ENCODE measurements around the gene CXCL12.

- TF ChIP-seq MXI1 (IDR thresholded peaks at IDR 0.05; ENCODE audit: low read depth, low read length) (no peak), EP300 (IDR thresholded peaks at IDR 0.05; ENCODE audit: borderline replicate concordance in 1 of 2, low read depth in 1 of 2, low read length in 1 of 2) (no peak), GABPA (IDR thresholded peaks at IDR 0.05; ENCODE audit: low read depth) (no peak), NRF1 (IDR thresholded peaks at IDR 0.05; ENCODE audit: low read depth, low read length) (no peak), RFX5 (IDR thresholded peaks at IDR 0.05; ENCODE audit: low read length) (no peak), FOXJ3 (CRISPR knock-in tag; IDR thresholded peaks at IDR 0.05) (no peak), POLR2AphosphoS5 (IDR thresholded peaks at IDR 0.05; ENCODE audit: low read depth, low read length) (no peak), ELF1 (IDR thresholded peaks at IDR 0.05) (no peak), TAF1 (IDR thresholded peaks at IDR 0.05; ENCODE audit: borderline replicate concordance, low read depth, low read length) (no peak)
- TF ChIP-seq, protein P1, sequence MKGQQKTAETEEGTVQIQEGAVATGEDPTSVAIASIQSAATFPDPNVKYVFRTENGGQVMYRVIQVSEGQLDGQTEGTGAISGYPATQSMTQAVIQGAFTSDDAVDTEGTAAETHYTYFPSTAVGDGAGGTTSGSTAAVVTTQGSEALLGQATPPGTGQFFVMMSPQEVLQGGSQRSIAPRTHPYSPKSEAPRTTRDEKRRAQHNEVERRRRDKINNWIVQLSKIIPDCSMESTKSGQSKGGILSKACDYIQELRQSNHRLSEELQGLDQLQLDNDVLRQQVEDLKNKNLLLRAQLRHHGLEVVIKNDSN (IDR thresholded peaks at IDR 0.05; ENCODE audit: borderline replicate concordance, low read depth), result no peak
- TF ChIP-seq, protein P2, sequence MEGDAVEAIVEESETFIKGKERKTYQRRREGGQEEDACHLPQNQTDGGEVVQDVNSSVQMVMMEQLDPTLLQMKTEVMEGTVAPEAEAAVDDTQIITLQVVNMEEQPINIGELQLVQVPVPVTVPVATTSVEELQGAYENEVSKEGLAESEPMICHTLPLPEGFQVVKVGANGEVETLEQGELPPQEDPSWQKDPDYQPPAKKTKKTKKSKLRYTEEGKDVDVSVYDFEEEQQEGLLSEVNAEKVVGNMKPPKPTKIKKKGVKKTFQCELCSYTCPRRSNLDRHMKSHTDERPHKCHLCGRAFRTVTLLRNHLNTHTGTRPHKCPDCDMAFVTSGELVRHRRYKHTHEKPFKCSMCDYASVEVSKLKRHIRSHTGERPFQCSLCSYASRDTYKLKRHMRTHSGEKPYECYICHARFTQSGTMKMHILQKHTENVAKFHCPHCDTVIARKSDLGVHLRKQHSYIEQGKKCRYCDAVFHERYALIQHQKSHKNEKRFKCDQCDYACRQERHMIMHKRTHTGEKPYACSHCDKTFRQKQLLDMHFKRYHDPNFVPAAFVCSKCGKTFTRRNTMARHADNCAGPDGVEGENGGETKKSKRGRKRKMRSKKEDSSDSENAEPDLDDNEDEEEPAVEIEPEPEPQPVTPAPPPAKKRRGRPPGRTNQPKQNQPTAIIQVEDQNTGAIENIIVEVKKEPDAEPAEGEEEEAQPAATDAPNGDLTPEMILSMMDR (IDR thresholded peaks at IDR 0.05), result no peak
- TF ChIP-seq, protein P3, sequence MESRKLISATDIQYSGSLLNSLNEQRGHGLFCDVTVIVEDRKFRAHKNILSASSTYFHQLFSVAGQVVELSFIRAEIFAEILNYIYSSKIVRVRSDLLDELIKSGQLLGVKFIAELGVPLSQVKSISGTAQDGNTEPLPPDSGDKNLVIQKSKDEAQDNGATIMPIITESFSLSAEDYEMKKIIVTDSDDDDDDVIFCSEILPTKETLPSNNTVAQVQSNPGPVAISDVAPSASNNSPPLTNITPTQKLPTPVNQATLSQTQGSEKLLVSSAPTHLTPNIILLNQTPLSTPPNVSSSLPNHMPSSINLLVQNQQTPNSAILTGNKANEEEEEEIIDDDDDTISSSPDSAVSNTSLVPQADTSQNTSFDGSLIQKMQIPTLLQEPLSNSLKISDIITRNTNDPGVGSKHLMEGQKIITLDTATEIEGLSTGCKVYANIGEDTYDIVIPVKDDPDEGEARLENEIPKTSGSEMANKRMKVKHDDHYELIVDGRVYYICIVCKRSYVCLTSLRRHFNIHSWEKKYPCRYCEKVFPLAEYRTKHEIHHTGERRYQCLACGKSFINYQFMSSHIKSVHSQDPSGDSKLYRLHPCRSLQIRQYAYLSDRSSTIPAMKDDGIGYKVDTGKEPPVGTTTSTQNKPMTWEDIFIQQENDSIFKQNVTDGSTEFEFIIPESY (IDR thresholded peaks at IDR 0.05; ENCODE audit: borderline replicate concordance, low read depth), result no peak
- TF ChIP-seq, protein P4, sequence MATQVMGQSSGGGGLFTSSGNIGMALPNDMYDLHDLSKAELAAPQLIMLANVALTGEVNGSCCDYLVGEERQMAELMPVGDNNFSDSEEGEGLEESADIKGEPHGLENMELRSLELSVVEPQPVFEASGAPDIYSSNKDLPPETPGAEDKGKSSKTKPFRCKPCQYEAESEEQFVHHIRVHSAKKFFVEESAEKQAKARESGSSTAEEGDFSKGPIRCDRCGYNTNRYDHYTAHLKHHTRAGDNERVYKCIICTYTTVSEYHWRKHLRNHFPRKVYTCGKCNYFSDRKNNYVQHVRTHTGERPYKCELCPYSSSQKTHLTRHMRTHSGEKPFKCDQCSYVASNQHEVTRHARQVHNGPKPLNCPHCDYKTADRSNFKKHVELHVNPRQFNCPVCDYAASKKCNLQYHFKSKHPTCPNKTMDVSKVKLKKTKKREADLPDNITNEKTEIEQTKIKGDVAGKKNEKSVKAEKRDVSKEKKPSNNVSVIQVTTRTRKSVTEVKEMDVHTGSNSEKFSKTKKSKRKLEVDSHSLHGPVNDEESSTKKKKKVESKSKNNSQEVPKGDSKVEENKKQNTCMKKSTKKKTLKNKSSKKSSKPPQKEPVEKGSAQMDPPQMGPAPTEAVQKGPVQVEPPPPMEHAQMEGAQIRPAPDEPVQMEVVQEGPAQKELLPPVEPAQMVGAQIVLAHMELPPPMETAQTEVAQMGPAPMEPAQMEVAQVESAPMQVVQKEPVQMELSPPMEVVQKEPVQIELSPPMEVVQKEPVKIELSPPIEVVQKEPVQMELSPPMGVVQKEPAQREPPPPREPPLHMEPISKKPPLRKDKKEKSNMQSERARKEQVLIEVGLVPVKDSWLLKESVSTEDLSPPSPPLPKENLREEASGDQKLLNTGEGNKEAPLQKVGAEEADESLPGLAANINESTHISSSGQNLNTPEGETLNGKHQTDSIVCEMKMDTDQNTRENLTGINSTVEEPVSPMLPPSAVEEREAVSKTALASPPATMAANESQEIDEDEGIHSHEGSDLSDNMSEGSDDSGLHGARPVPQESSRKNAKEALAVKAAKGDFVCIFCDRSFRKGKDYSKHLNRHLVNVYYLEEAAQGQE (IDR thresholded peaks at IDR 0.05; ENCODE audit: low read depth, low read length), result no peak
- TF ChIP-seq, protein P5, sequence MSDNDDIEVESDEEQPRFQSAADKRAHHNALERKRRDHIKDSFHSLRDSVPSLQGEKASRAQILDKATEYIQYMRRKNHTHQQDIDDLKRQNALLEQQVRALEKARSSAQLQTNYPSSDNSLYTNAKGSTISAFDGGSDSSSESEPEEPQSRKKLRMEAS (IDR thresholded peaks at IDR 0.05; ENCODE audit: low read depth), result no peak
Measured at GRCh38 chr10:44382981-44383748, 1.7 kb downstream of the CXCL12 start.
